Measurements from ENCODE around the gene CEMIP2.

CEMIP2 gene

GRCh38 chr9:71758785-71759184 lies 9.5 kb downstream of the CEMIP2 start:
- no peak for DNase-seq (ENCODE audit: low read depth)
- H3K4me3 ChIP-seq (ENCODE audit: low read length), result no peak overlapping the region
- no peak for TF ChIP-seq CTCF (conservative IDR thresholded peaks at IDR 0.05; ENCODE audit: low read length)

DNA sequence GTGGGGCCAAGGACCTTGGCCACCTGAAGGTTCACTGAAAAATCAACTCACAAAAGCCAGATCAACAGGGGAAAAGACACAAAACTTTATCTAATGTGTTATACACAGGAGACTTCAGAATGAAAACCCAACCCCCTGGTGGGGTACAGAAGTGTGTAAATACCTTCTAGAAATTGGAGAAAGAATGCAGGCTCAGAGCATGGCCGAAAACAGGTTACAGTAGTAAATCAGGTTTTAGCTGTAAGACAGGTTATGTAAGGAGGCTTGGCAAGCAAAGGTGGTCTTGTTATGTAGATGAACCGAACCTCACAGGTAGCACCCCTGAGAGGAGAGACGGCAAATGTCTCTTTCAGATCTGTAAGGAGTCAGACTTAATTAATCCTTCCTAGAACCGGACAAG lies 10.0 kb downstream of the CEMIP2 start:
- DNase-seq (ENCODE audit: low read depth), result no peak
- TF ChIP-seq CTCF (conservative IDR thresholded peaks at IDR 0.05; ENCODE audit: low read length), result no peak
- no peak overlapping the region for H3K4me3 ChIP-seq (ENCODE audit: low read length)

DNA sequence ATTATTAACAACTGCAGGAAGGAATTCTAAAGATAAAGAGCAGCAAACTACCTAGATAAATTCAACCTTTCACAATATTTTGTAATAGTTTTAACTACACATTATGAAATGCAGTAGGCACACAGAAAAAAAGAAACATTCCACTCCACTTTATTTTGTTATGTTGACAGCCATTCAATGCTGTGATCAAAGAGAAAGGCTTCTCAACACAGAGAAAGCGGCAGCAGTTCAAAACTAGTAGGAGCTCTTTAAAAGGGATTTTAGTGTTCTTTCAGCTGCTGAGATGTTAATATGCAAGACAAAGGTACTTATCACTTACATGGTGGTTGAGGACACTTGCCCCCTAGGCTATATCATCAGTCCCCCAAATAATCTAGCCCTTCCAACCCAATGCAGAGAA lies 11.6 kb downstream of the CEMIP2 start:
- no peak for TF ChIP-seq CTCF (conservative IDR thresholded peaks at IDR 0.05; ENCODE audit: low read length)
- no peak for DNase-seq (ENCODE audit: low read depth)
- no peak overlapping the region for H3K4me3 ChIP-seq (ENCODE audit: low read length)

GRCh38 chr9:71755869-71756268 lies 12.4 kb downstream of the CEMIP2 start:
- no peak overlapping the region for H3K4me3 ChIP-seq (ENCODE audit: low read length)
- no peak for TF ChIP-seq CTCF (conservative IDR thresholded peaks at IDR 0.05; ENCODE audit: low read length)

GRCh38 chr9:71755230-71755629 lies 13.1 kb downstream of the CEMIP2 start:
- TF ChIP-seq CTCF (conservative IDR thresholded peaks at IDR 0.05; ENCODE audit: low read length), result no peak
- DNase-seq (ENCODE audit: low read depth), result no peak
- H3K4me3 ChIP-seq (ENCODE audit: low read length), result no peak overlapping the region

More at GRCh38 chr9:71755869-71756268, 12.4 kb downstream of the CEMIP2 start:
- no peak for DNase-seq (ENCODE audit: low read depth)

- TF ChIP-seq CTCF (conservative IDR thresholded peaks at IDR 0.05; ENCODE audit: low read length), result no peak
- no peak overlapping the region for H3K4me3 ChIP-seq (ENCODE audit: low read length)
- no peak for DNase-seq (ENCODE audit: low read depth)
These were observed 14.2 kb downstream of the CEMIP2 start for GRCh38 chr9:71754151-71754550.

GRCh38 chr9:71752928-71753327 lies 15.4 kb downstream of the CEMIP2 start:
- TF ChIP-seq CTCF (conservative IDR thresholded peaks at IDR 0.05; ENCODE audit: low read length), result no peak
- H3K4me3 ChIP-seq (ENCODE audit: low read length), result no peak overlapping the region
- no peak for DNase-seq (ENCODE audit: low read depth)

All from AG10803 (cell line).